ENCODE data around the gene RPS8. TPM values are rescaled to one million over a fixed set of nuclear protein-coding genes. Genes with fewer than 3 reads are reported as not detected.
"Not testable (repeated sequence)": the region's sequence is repeated elsewhere in the genome, so short reads cannot be mapped to it uniquely, and the experiment has no call there.

Gene RPS8
- total RNA-seq, 5 donors from 2014 or later (not counting 1 experiment from before 2014, with no cell fraction given): 2,713 to 2,895 (median 2,873) TPM

DNA sequence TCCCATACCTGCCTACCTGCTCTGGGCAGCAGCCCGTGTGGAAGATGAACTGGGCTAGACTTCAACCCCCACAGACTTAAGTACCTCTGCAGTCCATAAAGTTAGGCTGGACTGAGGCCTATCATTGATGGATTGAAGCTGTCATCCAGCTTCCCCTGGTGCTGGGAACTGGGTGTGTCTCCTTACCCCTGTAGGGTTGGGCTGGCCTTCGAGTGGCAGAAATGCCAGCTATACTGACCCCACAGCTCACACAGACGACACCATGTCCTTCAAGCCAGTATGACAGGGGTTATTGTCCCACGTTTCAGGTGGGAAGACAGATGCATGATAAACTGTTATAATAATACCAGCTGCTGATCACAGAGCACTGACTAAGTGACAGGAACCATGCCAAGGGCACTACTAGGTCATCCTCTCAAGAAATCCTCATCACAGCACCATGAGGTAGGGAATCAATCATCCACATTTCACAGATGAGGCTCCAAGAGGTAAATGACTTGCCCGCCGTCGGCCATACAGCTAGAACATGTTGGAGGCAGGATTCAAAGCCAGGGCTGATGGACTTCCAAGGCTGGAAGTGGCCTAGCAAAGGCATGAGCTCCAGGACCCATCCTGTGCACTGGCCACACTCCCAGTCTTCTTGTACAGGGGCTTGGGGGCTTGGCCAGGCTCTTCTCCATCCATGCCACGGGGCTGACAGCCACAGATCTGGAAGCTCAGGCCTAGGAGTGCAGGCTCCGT is 12.9 kb downstream of the RPS8 start, which contains the start of gene BEST4:
Gene BEST4 (minus strand): TSS at position 51 of the 741 bp plus-strand sequence. CDS start 465 bp downstream, outside the sequence.
- ChIA-PET POLR2A (interaction anchor here in 1 of 2 donors (0.6 kb wide), 1 partner anchor 14 kb away, joined by 4 read pairs; no protein-coding TSS in a partner anchor), CTCF (interaction anchor here (0.6 to 3.8 kb wide), 4 partner anchors 12 to 1812 kb away, joined by 3 to 12 read pairs (median 4); partner anchors contain the start of gene PLK3 (in 1 of the 2))
- H3K27ac Mint-ChIP-seq: peak within 1 kb of the TSS; percentile 22 to 61
- no peaks in the 10 kb centered on the region for H3K27me3 Mint-ChIP-seq
- no peak within 1 kb of the TSS for H3K4me3 Mint-ChIP-seq
- Histone ChIP-seq H3K27me3 (replicated peaks in 1 of 2; ENCODE audit: control insufficient read depth in 2 of 2, extremely low read depth in 1 of 2, insufficient read depth in 2 of 2, low read length in 1 of 2) (no peaks in the 10 kb centered on the region), H3K27ac (ENCODE audit: low read length) (no peak within 1 kb of the TSS), H3K36me3 (ENCODE audit: control insufficient read depth in 2 of 2, extremely low read depth in 1 of 2, insufficient read depth in 1 of 2, low read length in 1 of 2) (no peaks in the 10 kb centered on the region), H3K4me1 (ENCODE audit: control insufficient read depth in 1 of 2, extremely low read depth in 1 of 2, insufficient read depth in 2 of 2, low read length in 2 of 2) (peaks cover 15 to 34% of the 10 kb centered on the region in 2 experiments), H3K9me3 (no peaks in the 10 kb centered on the region), H3K4me3 (ENCODE audit: control insufficient read depth in 1 of 2, extremely low read depth in 1 of 2, low read length in 1 of 2) (no peak within 1 kb of the TSS)
- 97% methylated on average over 6 of the region's 9 CpGs for WGBS (ENCODE audit: insufficient coverage)
- DNase-seq: no peak
- H3K9me3 Mint-ChIP-seq: no peaks in the 10 kb centered on the region
- H3K4me1 Mint-ChIP-seq: peaks cover 25 to 27% (median 26%) of the 10 kb centered on the region in 3 donors
- ATAC-seq (replicated peaks in 1 of 4): no peak
- no peaks in the 10 kb centered on the region for H3K36me3 Mint-ChIP-seq

DNA sequence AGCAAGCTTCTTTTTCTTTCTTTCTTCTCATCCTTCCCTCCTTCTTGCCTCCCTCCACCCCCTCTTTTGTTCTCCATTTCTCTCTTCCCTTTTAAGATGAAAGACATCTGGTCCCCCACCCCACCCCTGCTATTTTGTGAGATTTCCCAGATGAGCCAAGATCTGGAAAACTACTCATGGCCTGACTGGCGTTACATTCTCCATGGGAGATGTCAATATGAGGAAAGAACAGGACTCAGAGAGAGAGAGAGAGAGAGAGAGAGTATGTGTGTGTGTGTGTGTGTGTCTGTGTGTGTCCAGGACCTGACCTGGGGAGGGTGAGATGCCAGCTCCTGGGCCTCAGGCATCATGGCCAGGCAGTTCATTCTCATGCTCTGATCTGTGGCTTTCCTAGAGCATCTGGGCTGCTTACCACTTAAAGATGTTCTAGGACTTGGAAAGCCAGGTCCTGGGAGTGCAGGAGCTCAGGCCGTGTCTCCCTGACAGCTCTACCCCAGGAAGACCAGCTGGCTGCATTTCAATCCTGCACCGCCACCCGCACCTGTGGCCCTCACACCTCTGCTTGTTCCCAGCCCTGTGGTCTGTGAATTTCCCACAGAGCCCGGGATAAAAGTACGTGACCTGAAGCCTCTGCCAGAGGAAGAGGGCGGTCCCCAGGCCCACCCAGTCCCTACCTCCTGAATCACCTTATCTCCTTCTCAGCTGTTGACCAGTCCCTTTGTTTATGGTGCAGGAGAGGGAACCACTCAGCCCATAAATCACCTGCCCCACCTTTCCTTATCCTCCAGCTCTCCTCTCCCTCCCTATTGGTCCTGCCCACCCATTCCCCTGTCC is 15.8 kb downstream of the RPS8 start:
- Mint-ChIP-seq H3K27ac (peak overlapping the region in 1 of 2 donors; percentile 55), H3K27me3 (no peaks in the 10 kb centered on the region), H3K4me1 (peaks cover 4 to 6% (median 4%) of the 10 kb centered on the region in 3 donors), H3K36me3 (no peaks in the 10 kb centered on the region), H3K9me3 (no peaks in the 10 kb centered on the region), H3K4me3 (no peak overlapping the region)
- CTCF ChIA-PET: interaction anchor here in 1 of 2 donors (1.0 to 3.8 kb wide), 4 partner anchors 9 to 512 kb away, joined by 3 to 12 read pairs (median 6); partner anchors contain the start of gene PLK3
- Histone ChIP-seq H3K9me3 (no peaks in the 10 kb centered on the region), H3K27me3 (replicated peaks in 1 of 2; ENCODE audit: control insufficient read depth in 2 of 2, extremely low read depth in 1 of 2, insufficient read depth in 2 of 2, low read length in 1 of 2) (no peaks in the 10 kb centered on the region), H3K4me1 (ENCODE audit: control insufficient read depth in 1 of 2, extremely low read depth in 1 of 2, insufficient read depth in 2 of 2, low read length in 2 of 2) (peaks cover 0 to 7% of the 10 kb centered on the region in 2 experiments), H3K36me3 (ENCODE audit: control insufficient read depth in 2 of 2, extremely low read depth in 1 of 2, insufficient read depth in 1 of 2, low read length in 1 of 2) (no peaks in the 10 kb centered on the region), H3K4me3 (ENCODE audit: control insufficient read depth in 1 of 2, extremely low read depth in 1 of 2, low read length in 1 of 2) (no peak overlapping the region), H3K27ac (ENCODE audit: low read length) (no peak overlapping the region)
- DNase-seq (no peak), ATAC-seq (replicated peaks in 1 of 4) (no peak)
- POLR2A ChIA-PET: interaction anchor here (0.6 to 0.7 kb wide), 2 partner anchors 28 to 73 kb away, joined by 3 read pairs; no protein-coding TSS in a partner anchor
- 77% methylated on average over 6 of the region's 7 CpGs for WGBS (ENCODE audit: insufficient coverage)

DNA sequence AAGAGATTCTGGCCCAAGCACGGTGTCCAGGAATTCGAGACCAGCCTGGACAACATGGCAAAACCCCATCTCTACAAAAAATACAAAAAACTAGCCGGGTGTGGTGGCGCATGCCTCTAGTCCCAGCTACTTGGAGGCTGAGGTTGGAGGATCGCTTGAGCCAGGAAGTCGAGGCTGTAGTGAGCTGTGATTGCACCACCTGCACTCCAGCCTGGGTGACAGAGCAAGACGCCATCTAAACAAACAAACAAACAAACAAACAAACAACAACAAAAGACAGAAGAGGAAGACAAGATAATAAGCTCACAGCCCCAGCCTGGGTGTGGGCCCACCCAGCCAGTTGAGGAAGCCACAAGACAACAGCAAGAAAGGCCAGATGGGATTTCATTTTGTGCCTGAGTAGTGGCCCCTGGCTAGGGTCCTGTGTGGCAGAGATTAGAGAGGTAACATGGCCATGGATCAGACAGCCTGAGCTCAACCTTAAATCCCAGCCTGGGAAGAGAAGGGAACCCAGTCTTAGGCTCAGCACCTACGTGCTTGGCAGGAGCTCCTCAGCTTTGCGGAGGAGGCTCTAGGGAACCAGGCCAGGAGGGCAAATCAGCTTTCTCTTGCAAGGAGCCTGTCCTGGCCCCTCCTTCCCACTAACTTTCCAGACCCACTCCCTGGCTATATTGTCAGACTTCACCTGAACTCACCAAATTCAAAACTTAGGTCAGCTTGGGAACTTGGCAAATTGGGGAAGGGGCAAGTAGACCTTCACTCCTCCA is 17.6 kb downstream of the RPS8 start:
- H3K27ac Mint-ChIP-seq: no peak overlapping the region
- H3K27me3 Mint-ChIP-seq: no peaks in the 10 kb centered on the region
- 79% methylated on average over 2 of the region's 9 CpGs for WGBS (ENCODE audit: insufficient coverage)

GRCh38 chr1:44797886-44798285 is 22.5 kb downstream of the RPS8 start:
- H3K4me3 ChIP-seq (ENCODE audit: control insufficient read depth in 1 of 2, extremely low read depth in 1 of 2, low read length in 1 of 2); ATAC-seq (replicated peaks in 1 of 4); H3K4me3 Mint-ChIP-seq; H3K27me3 Mint-ChIP-seq; H3K9me3 Mint-ChIP-seq; CTCF ChIA-PET; H3K27me3 ChIP-seq (replicated peaks in 1 of 2; ENCODE audit: control insufficient read depth in 2 of 2, extremely low read depth in 1 of 2, insufficient read depth in 2 of 2, low read length in 1 of 2); H3K27ac ChIP-seq (ENCODE audit: low read length); H3K9me3 ChIP-seq; DNase-seq: not testable (repeated sequence)
- Mint-ChIP-seq H3K36me3 (peaks cover 14% of the 10 kb centered on the region), H3K4me1 (peaks cover 18 to 35% (median 23%) of the 10 kb centered on the region in 3 donors), H3K27ac (peak overlapping the region; percentile 54 to 81)
- POLR2A ChIA-PET: interaction anchor here in 1 of 2 donors (0.7 kb wide), 1 partner anchor 554 kb away, joined by 6 read pairs; no protein-coding TSS in a partner anchor
- Histone ChIP-seq H3K4me1 (ENCODE audit: control insufficient read depth in 1 of 2, extremely low read depth in 1 of 2, insufficient read depth in 2 of 2, low read length in 2 of 2) (peaks cover 10 to 26% of the 10 kb centered on the region in 2 experiments), H3K36me3 (ENCODE audit: control insufficient read depth in 2 of 2, extremely low read depth in 1 of 2, insufficient read depth in 1 of 2, low read length in 1 of 2) (peaks cover 0 to 10% of the 10 kb centered on the region in 2 donors)
- WGBS (ENCODE audit: insufficient coverage): 97% methylated on average over 7 of the region's 8 CpGs

More for the DNA sequence above, 17.6 kb downstream of the RPS8 start:
- no peaks in the 10 kb centered on the region for H3K4me1 ChIP-seq (ENCODE audit: control insufficient read depth in 1 of 2, extremely low read depth in 1 of 2, insufficient read depth in 2 of 2, low read length in 2 of 2)
- no peaks in the 10 kb centered on the region for H3K36me3 ChIP-seq (ENCODE audit: control insufficient read depth in 2 of 2, extremely low read depth in 1 of 2, insufficient read depth in 1 of 2, low read length in 1 of 2)
- H3K4me1 Mint-ChIP-seq: no peaks in the 10 kb centered on the region
- POLR2A ChIA-PET: no interaction called here
- H3K9me3 ChIP-seq: no peaks in the 10 kb centered on the region
- H3K4me3 ChIP-seq (ENCODE audit: control insufficient read depth in 1 of 2, extremely low read depth in 1 of 2, low read length in 1 of 2): no peak overlapping the region
- no peaks in the 10 kb centered on the region for H3K9me3 Mint-ChIP-seq
- DNase-seq: no peak
- no peaks in the 10 kb centered on the region for H3K36me3 Mint-ChIP-seq
- no peak for ATAC-seq (replicated peaks in 1 of 4)
- no peak overlapping the region for H3K4me3 Mint-ChIP-seq
- CTCF ChIA-PET: interaction anchor here (0.6 to 1.2 kb wide), 5 partner anchors 17 to 511 kb away, joined by 3 to 5 read pairs (median 4); partner anchors contain the start of gene RPS8 (in 1 of the 2)
- H3K27ac ChIP-seq (ENCODE audit: low read length): no peak overlapping the region
- H3K27me3 ChIP-seq (replicated peaks in 1 of 2; ENCODE audit: control insufficient read depth in 2 of 2, extremely low read depth in 1 of 2, insufficient read depth in 2 of 2, low read length in 1 of 2): no peaks in the 10 kb centered on the region

DNA sequence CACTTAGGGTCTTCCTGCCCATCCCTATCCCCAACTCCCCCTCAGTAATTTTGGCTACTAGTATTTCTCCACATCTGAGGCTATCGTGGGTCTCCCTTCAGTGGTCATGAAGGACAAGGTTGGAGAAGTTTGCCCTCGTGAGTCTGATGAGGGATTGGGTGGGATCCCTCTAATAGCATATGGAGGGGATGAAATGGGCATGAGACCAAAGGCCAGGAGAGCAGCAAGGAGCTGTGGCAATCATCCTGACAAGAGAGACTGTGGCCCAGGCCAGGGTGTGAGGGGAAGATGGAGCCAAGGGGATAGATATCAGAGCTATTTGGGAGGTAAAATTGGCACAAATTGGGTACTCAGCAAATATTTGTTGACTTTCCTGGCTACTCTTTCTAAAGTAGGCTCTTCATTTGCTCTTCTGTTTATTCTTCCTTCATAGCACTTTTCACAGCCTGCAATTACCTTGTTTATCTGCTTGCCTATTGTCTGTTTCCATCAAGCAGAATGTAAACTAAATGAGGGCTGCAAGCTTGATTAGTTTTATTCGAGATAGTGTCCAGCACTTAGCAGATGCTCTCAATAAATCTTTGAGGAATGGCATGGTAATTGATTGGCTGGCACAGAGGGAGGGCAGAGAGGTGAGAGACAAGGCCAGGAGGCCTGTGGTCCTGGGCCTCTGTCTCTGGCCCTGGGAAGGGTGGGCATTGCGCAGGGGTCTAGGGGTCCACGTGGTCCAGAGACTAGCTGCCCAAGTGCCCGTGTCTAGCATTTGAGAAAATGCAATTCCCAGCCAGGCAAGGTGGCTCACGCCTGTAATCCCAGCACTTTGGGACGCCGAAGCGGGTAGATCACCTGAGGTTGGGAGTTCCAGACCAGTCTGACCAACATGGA is 23.4 kb downstream of the RPS8 start:
- 98% methylated on average over 8 of the region's 10 CpGs for WGBS (ENCODE audit: insufficient coverage)
- ATAC-seq (replicated peaks in 1 of 4) (no peak), DNase-seq (no peak)
- H3K27ac ChIP-seq (ENCODE audit: low read length): peak overlapping the region; percentile 44
- Mint-ChIP-seq H3K9me3 (no peaks in the 10 kb centered on the region), H3K36me3 (peaks cover 20% of the 10 kb centered on the region), H3K27ac (peak overlapping the region; percentile 54 to 99), H3K4me3 (peak overlapping the region in 1 of 3 donors; percentile 83), H3K27me3 (no peaks in the 10 kb centered on the region), H3K4me1 (peaks cover 27 to 43% (median 32%) of the 10 kb centered on the region in 3 donors)
- peaks cover 10 to 34% of the 10 kb centered on the region in 2 experiments for H3K4me1 ChIP-seq (ENCODE audit: control insufficient read depth in 1 of 2, extremely low read depth in 1 of 2, insufficient read depth in 2 of 2, low read length in 2 of 2)
- peaks cover under 1 to 18% of the 10 kb centered on the region in 2 donors for H3K36me3 ChIP-seq (ENCODE audit: control insufficient read depth in 2 of 2, extremely low read depth in 1 of 2, insufficient read depth in 1 of 2, low read length in 1 of 2)
- no peaks in the 10 kb centered on the region for H3K9me3 ChIP-seq
- CTCF ChIA-PET: no interaction called here
- H3K4me3 ChIP-seq (ENCODE audit: control insufficient read depth in 1 of 2, extremely low read depth in 1 of 2, low read length in 1 of 2): no peak overlapping the region
- POLR2A ChIA-PET: interaction anchor here in 1 of 2 donors (0.9 to 2.7 kb wide), 2 partner anchors 10 to 20 kb away, joined by 3 to 22 read pairs; partner anchors contain the start of gene BTBD19
- H3K27me3 ChIP-seq (replicated peaks in 1 of 2; ENCODE audit: control insufficient read depth in 2 of 2, extremely low read depth in 1 of 2, insufficient read depth in 2 of 2, low read length in 1 of 2): no peaks in the 10 kb centered on the region

Data from T-cell (primary cell).